ENCODE results near the gene FOLR1. TPM values are rescaled to one million over a fixed set of nuclear protein-coding genes. Genes with fewer than 3 reads are reported as not detected.

Gene FOLR1
- total RNA-seq, 1 donor from 2014 or later, result 108 TPM

GRCh38 chr11:72223615-72224563 lies 31.9 kb downstream of the FOLR1 start:
- DNase-seq (ENCODE audit: low read depth), result no peak

GRCh38 chr11:72224564-72225410 lies 32.8 kb downstream of the FOLR1 start, which contains the start of gene INPPL1:
TSS of gene INPPL1 (plus strand) at chr11:72224767. CDS start at chr11:72224985, 218 bp downstream.
- no peak for DNase-seq (ENCODE audit: low read depth)

- DNase-seq (ENCODE audit: low read depth), result no peak
Observed at GRCh38 chr11:72225411-72225951, 33.5 kb downstream of the FOLR1 start.

- DNase-seq (ENCODE audit: low read depth), result no peak
Observed at GRCh38 chr11:72226701-72227100, 34.8 kb downstream of the FOLR1 start.

GRCh38 chr11:72227316-72228228 lies 35.6 kb downstream of the FOLR1 start:
- no peak for DNase-seq (ENCODE audit: low read depth)

GRCh38 chr11:72228229-72228843 lies 36.4 kb downstream of the FOLR1 start:
- no peak for DNase-seq (ENCODE audit: low read depth)

GRCh38 chr11:72228844-72229231 lies 36.9 kb downstream of the FOLR1 start:
- DNase-seq (ENCODE audit: low read depth), result no peak

- DNase-seq (ENCODE audit: low read depth), result no peak
Observed at GRCh38 chr11:72229336-72229924, 37.5 kb downstream of the FOLR1 start.

- DNase-seq (ENCODE audit: low read depth), result no peak
Observed at GRCh38 chr11:72229925-72230763, 38.2 kb downstream of the FOLR1 start.

GRCh38 chr11:72230764-72231365 lies 38.9 kb downstream of the FOLR1 start:
- DNase-seq (ENCODE audit: low read depth), result no peak

- no peak for DNase-seq (ENCODE audit: low read depth)
Observed at GRCh38 chr11:72231396-72232259, 39.7 kb downstream of the FOLR1 start.

GRCh38 chr11:72232260-72233055 lies 40.5 kb downstream of the FOLR1 start:
- no peak for DNase-seq (ENCODE audit: low read depth)

GRCh38 chr11:72233056-72233772 lies 41.3 kb downstream of the FOLR1 start:
- no peak for DNase-seq (ENCODE audit: low read depth)

- no peak for DNase-seq (ENCODE audit: low read depth)
Observed at GRCh38 chr11:72233773-72234513, 42.0 kb downstream of the FOLR1 start.

GRCh38 chr11:72234514-72234830 lies 42.5 kb downstream of the FOLR1 start:
- no peak for DNase-seq (ENCODE audit: low read depth)

- no peak for DNase-seq (ENCODE audit: low read depth)
Observed at GRCh38 chr11:72234920-72235319, 43.0 kb downstream of the FOLR1 start.

Measured in renal cortical epithelial cell (primary cell).